ENCODE data around the gene LRRC7. TPM values are rescaled to one million over a fixed set of nuclear protein-coding genes. Genes with fewer than 3 reads are reported as not detected.
A peak's percentile ranks its signal among the peaks of the same experiment; 100 is the strongest.

The LRRC7 gene
- total RNA-seq, 1 donor = under 0.01 TPM

DNA sequence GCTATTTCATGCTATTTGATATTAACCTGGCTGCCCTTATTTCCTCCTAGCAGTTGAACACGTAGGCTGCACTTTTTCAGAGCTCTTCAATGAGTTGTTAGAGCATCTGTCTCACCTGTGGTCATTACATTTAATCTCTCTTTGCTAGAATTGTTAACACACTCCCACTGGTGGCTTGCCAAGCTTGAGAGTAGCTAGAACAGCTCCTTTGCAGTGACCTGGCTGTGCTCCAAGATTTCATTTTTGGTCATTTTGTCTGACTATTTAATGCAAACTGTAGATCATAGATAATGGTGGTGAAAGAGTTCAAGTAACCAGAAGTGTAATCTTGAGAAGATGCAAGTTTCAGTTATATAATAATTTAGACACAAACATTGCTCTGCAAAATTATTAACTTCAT, 105.6 kb downstream of the LRRC7 start:
- no peaks in the 10 kb centered on the region for H3K79me2 ChIP-seq (ENCODE audit: insufficient read depth, low read length)
- no peak overlapping the region for H3K27ac ChIP-seq (ENCODE audit: low read depth, low read length)
- H2AFZ ChIP-seq (ENCODE audit: low read length) = no peak overlapping the region
- H3K4me3 ChIP-seq (ENCODE audit: insufficient read depth, low read length) = no peak overlapping the region
- H3K9me3 ChIP-seq (ENCODE audit: low read depth, low read length) = no peaks in the 10 kb centered on the region
- no peaks in the 10 kb centered on the region for H4K20me1 ChIP-seq (ENCODE audit: insufficient read depth, low read length)
- no peaks in the 10 kb centered on the region for H3K36me3 ChIP-seq (ENCODE audit: insufficient read depth, low read length)
- DNase-seq (ENCODE audit: insufficient read length, low spot score, missing footprints) = no peak
- H3K27me3 ChIP-seq (ENCODE audit: insufficient read depth, low read length) = no peaks in the 10 kb centered on the region
- H3K4me1 ChIP-seq (ENCODE audit: insufficient read depth, low read length) = no peaks in the 10 kb centered on the region
- no peak overlapping the region for H3K4me2 ChIP-seq (ENCODE audit: insufficient read depth, low read length)
- no peak for TF ChIP-seq CTCF (IDR thresholded peaks at IDR 0.05; ENCODE audit: extremely low read depth, low read depth, low read length)

DNA sequence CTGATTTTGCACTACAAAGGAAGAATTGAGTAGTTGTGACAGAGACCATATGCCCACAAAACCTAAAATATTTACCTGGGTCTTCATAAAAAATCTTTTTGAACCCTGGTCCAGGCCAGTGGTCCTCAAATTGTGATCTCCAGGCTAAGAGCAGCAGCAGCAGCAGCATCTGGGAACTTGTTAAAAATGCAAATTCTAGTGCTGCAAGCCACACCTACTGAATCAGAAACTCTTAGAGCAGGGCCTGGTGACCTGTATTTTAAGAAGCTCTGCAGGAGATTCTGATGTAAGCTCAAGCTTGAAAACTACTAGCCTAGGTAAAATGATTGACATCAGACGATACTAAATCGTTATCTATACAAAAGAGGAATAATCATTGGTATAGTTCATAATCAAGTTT, 112.2 kb downstream of the LRRC7 start:
- TF ChIP-seq CTCF (IDR thresholded peaks at IDR 0.05; ENCODE audit: extremely low read depth, low read depth, low read length) = no peak
- DNase-seq (ENCODE audit: insufficient read length, low spot score, missing footprints) = no peak

GRCh38 chr1:69686367-69686984, 118.8 kb downstream of the LRRC7 start:
- Histone ChIP-seq H3K27ac (ENCODE audit: low read depth, low read length) (no peak overlapping the region), H2AFZ (ENCODE audit: low read length) (no peak overlapping the region), H3K27me3 (ENCODE audit: insufficient read depth, low read length) (no peaks in the 10 kb centered on the region), H4K20me1 (ENCODE audit: insufficient read depth, low read length) (no peaks in the 10 kb centered on the region), H3K79me2 (ENCODE audit: insufficient read depth, low read length) (no peaks in the 10 kb centered on the region), H3K4me2 (ENCODE audit: insufficient read depth, low read length) (no peak overlapping the region), H3K4me1 (ENCODE audit: insufficient read depth, low read length) (no peaks in the 10 kb centered on the region), H3K9me3 (ENCODE audit: low read depth, low read length) (no peaks in the 10 kb centered on the region), H3K4me3 (ENCODE audit: insufficient read depth, low read length) (no peak overlapping the region), H3K36me3 (ENCODE audit: insufficient read depth, low read length) (no peaks in the 10 kb centered on the region)
- no peak for TF ChIP-seq CTCF (IDR thresholded peaks at IDR 0.05; ENCODE audit: extremely low read depth, low read depth, low read length)
- DNase-seq (ENCODE audit: insufficient read length, low spot score, missing footprints) = peak; percentile 10

More for the DNA sequence above, 112.2 kb downstream of the LRRC7 start:
- H3K4me3 ChIP-seq (ENCODE audit: insufficient read depth, low read length) = no peak overlapping the region
- no peaks in the 10 kb centered on the region for H3K4me1 ChIP-seq (ENCODE audit: insufficient read depth, low read length)
- no peaks in the 10 kb centered on the region for H3K27me3 ChIP-seq (ENCODE audit: insufficient read depth, low read length)
- H3K36me3 ChIP-seq (ENCODE audit: insufficient read depth, low read length) = no peaks in the 10 kb centered on the region
- H3K79me2 ChIP-seq (ENCODE audit: insufficient read depth, low read length) = no peaks in the 10 kb centered on the region
- no peaks in the 10 kb centered on the region for H4K20me1 ChIP-seq (ENCODE audit: insufficient read depth, low read length)
- H3K4me2 ChIP-seq (ENCODE audit: insufficient read depth, low read length) = no peak overlapping the region
- no peak overlapping the region for H2AFZ ChIP-seq (ENCODE audit: low read length)
- no peaks in the 10 kb centered on the region for H3K9me3 ChIP-seq (ENCODE audit: low read depth, low read length)
- H3K27ac ChIP-seq (ENCODE audit: low read depth, low read length) = no peak overlapping the region

DNA sequence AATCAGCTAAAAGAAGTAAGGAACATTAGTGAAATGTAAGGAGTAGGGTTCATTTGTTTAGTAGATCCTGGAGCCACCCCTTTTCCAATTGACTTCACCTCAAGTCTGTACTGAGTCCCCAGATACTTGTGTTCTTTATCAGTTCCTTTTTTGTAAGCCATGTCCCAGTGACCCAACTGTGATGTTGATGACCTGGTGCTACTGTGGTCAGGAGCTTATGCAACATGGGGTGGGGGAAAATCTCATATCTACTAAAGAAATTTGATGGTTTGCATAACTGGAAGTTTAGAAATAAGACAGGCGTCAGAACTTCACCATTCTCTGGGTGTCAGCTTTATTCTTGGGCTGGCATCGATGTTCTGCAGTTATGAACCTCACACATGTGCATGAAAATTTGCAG, 120.5 kb downstream of the LRRC7 start:
- H3K4me2 ChIP-seq (ENCODE audit: insufficient read depth, low read length) = no peak overlapping the region
- DNase-seq (ENCODE audit: insufficient read length, low spot score, missing footprints) = no peak
- no peaks in the 10 kb centered on the region for H4K20me1 ChIP-seq (ENCODE audit: insufficient read depth, low read length)
- H3K27me3 ChIP-seq (ENCODE audit: insufficient read depth, low read length) = no peaks in the 10 kb centered on the region
- no peaks in the 10 kb centered on the region for H3K36me3 ChIP-seq (ENCODE audit: insufficient read depth, low read length)
- no peaks in the 10 kb centered on the region for H3K4me1 ChIP-seq (ENCODE audit: insufficient read depth, low read length)
- H3K4me3 ChIP-seq (ENCODE audit: insufficient read depth, low read length) = no peak overlapping the region
- TF ChIP-seq CTCF (IDR thresholded peaks at IDR 0.05; ENCODE audit: extremely low read depth, low read depth, low read length) = no peak
- H3K9me3 ChIP-seq (ENCODE audit: low read depth, low read length) = no peaks in the 10 kb centered on the region
- no peaks in the 10 kb centered on the region for H3K79me2 ChIP-seq (ENCODE audit: insufficient read depth, low read length)
- no peak overlapping the region for H3K27ac ChIP-seq (ENCODE audit: low read depth, low read length)
- H2AFZ ChIP-seq (ENCODE audit: low read length) = no peak overlapping the region
